ENCODE results near the gene GRAP2.

- TF ChIP-seq HDAC6 (IDR thresholded peaks at IDR 0.05; ENCODE audit: low read depth, low read length) (no peak), MAX (IDR thresholded peaks at IDR 0.05) (no peak), POLR2A (IDR thresholded peaks at IDR 0.05; ENCODE audit: control extremely low read depth in 1 of 2, low read depth in 2 of 2, low read length in 2 of 2) (no peak), CTCF (IDR thresholded peaks at IDR 0.05; ENCODE audit: control extremely low read depth in 1 of 3, insufficient read depth in 1 of 3, low read depth in 1 of 3, low read length in 3 of 3) (no peak), ATF3 (IDR thresholded peaks at IDR 0.05; ENCODE audit: insufficient read depth, low read depth, low read length) (no peak), EZH2 (IDR thresholded peaks at IDR 0.05; ENCODE audit: low read depth, low read length, severe bottlenecking) (no peak), BACH1 (IDR thresholded peaks at IDR 0.05; ENCODE audit: low read length) (no peak), TEAD4 (IDR thresholded peaks at IDR 0.05; ENCODE audit: low read depth, low read length) (no peak), CEBPB (IDR thresholded peaks at IDR 0.05; ENCODE audit: low read depth, low read length) (no peak), GTF2F1 (IDR thresholded peaks at IDR 0.05; ENCODE audit: borderline replicate concordance, low read depth, low read length) (no peak), SP1 (IDR thresholded peaks at IDR 0.05; ENCODE audit: low read depth, low read length) (no peak), HDAC2 (IDR thresholded peaks at IDR 0.05; ENCODE audit: borderline replicate concordance in 1 of 2, low read depth in 2 of 2, low read length in 2 of 2) (no peak)
Measured at GRCh38 chr22:39852799-39853198, 48.1 kb upstream of the GRAP2 start.

All from H1 (cell line).